ENCODE results near the gene AIDA. TPM values are rescaled to one million over a fixed set of nuclear protein-coding genes. Genes with fewer than 3 reads are reported as not detected.

The AIDA gene
- total and polyA plus RNA-seq, 2 donors (not counting 1 experiment from before 2014, with no cell fraction given), result 41.7 to 77.7 TPM

DNA sequence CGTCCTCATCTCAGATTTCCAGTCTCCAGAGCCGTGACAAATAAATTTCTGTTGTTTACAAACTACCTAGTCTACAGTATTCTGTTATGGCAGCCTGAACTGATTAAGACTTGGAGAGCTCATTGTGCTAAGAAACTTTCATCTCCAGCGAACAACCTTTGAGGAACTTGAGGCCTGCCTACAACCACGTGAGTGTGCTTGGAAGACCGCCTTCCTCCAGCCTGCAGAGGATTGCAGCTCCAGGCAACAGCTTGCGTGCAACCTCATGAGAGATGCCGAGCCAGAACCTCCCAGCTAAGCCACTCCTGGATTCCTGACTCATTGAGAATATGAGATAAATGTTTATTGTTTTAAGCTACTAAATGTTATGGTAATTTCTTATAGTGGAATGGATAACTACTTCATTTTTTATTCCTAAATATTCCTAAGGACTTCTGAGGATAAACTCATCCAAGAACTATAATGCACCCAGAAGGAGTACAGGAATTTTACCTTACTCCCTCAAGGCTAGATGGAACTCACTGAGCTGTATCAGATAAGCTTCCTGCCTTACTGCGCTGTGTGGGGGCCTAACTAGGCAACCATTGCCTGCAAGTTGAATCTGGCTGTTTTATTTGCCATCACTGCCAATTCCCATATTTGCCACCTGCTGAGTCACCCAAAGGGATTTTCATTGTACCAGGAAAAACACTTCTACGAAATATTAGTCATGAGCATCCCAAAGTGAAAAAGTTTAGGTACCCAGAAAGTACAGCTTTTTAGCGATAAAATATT, 42.3 kb upstream of the AIDA start:
- peaks cover 0 to 3% (median 0%) of the 10 kb centered on the region in 3 donors for H3K9me3 ChIP-seq (ENCODE audit: control extremely low read depth in 1 of 3, control insufficient read depth in 2 of 3, insufficient read depth in 1 of 3, low read length in 2 of 3)
- 75% methylated on average over 4 of the region's 10 CpGs for WGBS (ENCODE audit: insufficient coverage)
- ATAC-seq (ENCODE audit: low read depth), result no peak
- peaks cover 11% of the 10 kb centered on the region for H3K79me2 ChIP-seq (ENCODE audit: control insufficient read depth, insufficient read depth, low read length)
- no peak overlapping the region for H3K27ac ChIP-seq (ENCODE audit: low read length in 2 of 2)
- peak overlapping the region; percentile 16 for H3K4me2 ChIP-seq (replicated peaks; ENCODE audit: low read depth, low read length, poor library complexity, severe bottlenecking)
- no peak overlapping the region for H3K4me3 ChIP-seq (ENCODE audit: control extremely low read depth in 1 of 5, extremely low read depth in 1 of 5, insufficient read depth in 1 of 5, low read depth in 2 of 5, low read length in 4 of 5)
- no peak for DNase-seq
- no peak overlapping the region for H3K9ac ChIP-seq (ENCODE audit: low read length)
- H2AFZ ChIP-seq (ENCODE audit: insufficient read depth, low read depth, low read length, poor library complexity, severe bottlenecking), result no peak overlapping the region
- peaks cover 58% of the 10 kb centered on the region for H3K4me1 Mint-ChIP-seq
- intact Hi-C loops (cut with micrococcal nuclease), result loop anchor here (5.0 kb wide), 1 partner anchor 33 kb away; no protein-coding TSS in a partner anchor
- CTCF ChIA-PET, result interaction anchor here (1.0 to 1.8 kb wide), 8 partner anchors 10 to 336 kb away, joined by 3 to 8 read pairs (median 6); partner anchors contain the start of gene FAM177B
- H3K9me3 Mint-ChIP-seq (ENCODE audit: insufficient read depth), result no peaks in the 10 kb centered on the region
- no peaks in the 10 kb centered on the region for H4K20me1 ChIP-seq (ENCODE audit: control insufficient read depth, insufficient read depth, low read length, poor library complexity, severe bottlenecking)
- H3K4me1 ChIP-seq (ENCODE audit: control insufficient read depth in 2 of 2, insufficient read depth in 2 of 2, low read length in 2 of 2), result peaks cover 56 to 57% of the 10 kb centered on the region in 2 donors
- H3K27me3 Mint-ChIP-seq, result no peaks in the 10 kb centered on the region
- H3K27ac Mint-ChIP-seq, result peak overlapping the region; percentile 79
- POLR2A ChIA-PET, result interaction anchor here (0.6 kb wide), 1 partner anchor 22 kb away, joined by 5 read pairs; no protein-coding TSS in a partner anchor
- no peaks in the 10 kb centered on the region for H3K27me3 ChIP-seq (replicated peaks in 1 of 4; ENCODE audit: control extremely low read depth in 1 of 4, control insufficient read depth in 3 of 4, insufficient read depth in 4 of 4, low read length in 3 of 4)
- TF ChIP-seq EZH2 (IDR thresholded peaks at IDR 0.05; ENCODE audit: borderline replicate concordance, insufficient read depth, low read depth, low read length, poor library complexity, severe bottlenecking), result no peak
- TF ChIP-seq, protein P1, sequence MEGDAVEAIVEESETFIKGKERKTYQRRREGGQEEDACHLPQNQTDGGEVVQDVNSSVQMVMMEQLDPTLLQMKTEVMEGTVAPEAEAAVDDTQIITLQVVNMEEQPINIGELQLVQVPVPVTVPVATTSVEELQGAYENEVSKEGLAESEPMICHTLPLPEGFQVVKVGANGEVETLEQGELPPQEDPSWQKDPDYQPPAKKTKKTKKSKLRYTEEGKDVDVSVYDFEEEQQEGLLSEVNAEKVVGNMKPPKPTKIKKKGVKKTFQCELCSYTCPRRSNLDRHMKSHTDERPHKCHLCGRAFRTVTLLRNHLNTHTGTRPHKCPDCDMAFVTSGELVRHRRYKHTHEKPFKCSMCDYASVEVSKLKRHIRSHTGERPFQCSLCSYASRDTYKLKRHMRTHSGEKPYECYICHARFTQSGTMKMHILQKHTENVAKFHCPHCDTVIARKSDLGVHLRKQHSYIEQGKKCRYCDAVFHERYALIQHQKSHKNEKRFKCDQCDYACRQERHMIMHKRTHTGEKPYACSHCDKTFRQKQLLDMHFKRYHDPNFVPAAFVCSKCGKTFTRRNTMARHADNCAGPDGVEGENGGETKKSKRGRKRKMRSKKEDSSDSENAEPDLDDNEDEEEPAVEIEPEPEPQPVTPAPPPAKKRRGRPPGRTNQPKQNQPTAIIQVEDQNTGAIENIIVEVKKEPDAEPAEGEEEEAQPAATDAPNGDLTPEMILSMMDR (IDR thresholded peaks at IDR 0.05), result no peak
- H3K36me3 ChIP-seq (replicated peaks in 1 of 2; ENCODE audit: control extremely low read depth in 1 of 2, control insufficient read depth in 1 of 2, extremely low read depth in 1 of 2, insufficient read depth in 2 of 2, low read length in 1 of 2), result no peaks in the 10 kb centered on the region
- H3K4me3 Mint-ChIP-seq, result peak overlapping the region; percentile 58

DNA sequence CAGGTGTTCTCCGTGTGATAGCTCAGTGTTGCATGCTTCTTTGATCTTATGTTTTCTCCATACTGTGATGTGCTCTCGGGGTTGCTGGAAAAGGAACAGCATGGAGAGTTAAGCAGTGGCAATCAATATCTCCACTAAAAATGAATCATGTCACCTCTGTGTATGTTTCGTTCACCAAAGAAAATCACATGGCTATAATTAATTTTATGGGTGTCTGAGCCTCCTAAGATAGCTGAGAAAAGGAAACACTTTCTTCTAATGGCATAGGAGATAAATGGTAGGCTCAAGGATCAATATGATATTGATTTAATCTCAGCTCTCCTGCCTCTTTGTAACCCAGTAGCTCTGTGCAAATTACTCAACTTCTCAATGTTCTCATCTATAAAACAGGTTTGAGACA, 39.0 kb upstream of the AIDA start:
- peak overlapping the region; percentile 58 to 83 for H3K27ac ChIP-seq (ENCODE audit: low read length in 2 of 2)
- peak overlapping the region; percentile 22 for H3K9ac ChIP-seq (ENCODE audit: low read length)
- H4K20me1 ChIP-seq (ENCODE audit: control insufficient read depth, insufficient read depth, low read length, poor library complexity, severe bottlenecking), result no peaks in the 10 kb centered on the region
- TF ChIP-seq, protein P1 (IDR thresholded peaks at IDR 0.05), result no peak
- TF ChIP-seq EZH2 (IDR thresholded peaks at IDR 0.05; ENCODE audit: borderline replicate concordance, insufficient read depth, low read depth, low read length, poor library complexity, severe bottlenecking), result no peak
- peaks cover 0 to 11% of the 10 kb centered on the region in 2 experiments for H3K36me3 ChIP-seq (replicated peaks in 1 of 2; ENCODE audit: control extremely low read depth in 1 of 2, control insufficient read depth in 1 of 2, extremely low read depth in 1 of 2, insufficient read depth in 2 of 2, low read length in 1 of 2)
- ChIA-PET POLR2A (interaction anchor here (0.6 to 3.1 kb wide), 5 partner anchors 12 to 107 kb away, joined by 3 to 19 read pairs (median 4); no protein-coding TSS in a partner anchor), CTCF (interaction anchor here (0.8 to 4.2 kb wide), 17 partner anchors 10 to 1941 kb away, joined by 3 to 31 read pairs (median 7); partner anchors contain the start of gene FAM177B)
- ATAC-seq (ENCODE audit: low read depth), result no peak
- no CpG with 5 or more reads among the region's 3 CpGs for WGBS (ENCODE audit: insufficient coverage)
- H3K4me1 Mint-ChIP-seq, result peaks cover 63% of the 10 kb centered on the region
- no peak for DNase-seq
- H3K4me3 Mint-ChIP-seq, result peak overlapping the region; percentile 54
- H3K27ac Mint-ChIP-seq, result peak overlapping the region; percentile 94
- H3K27me3 Mint-ChIP-seq, result no peaks in the 10 kb centered on the region
- H3K79me2 ChIP-seq (ENCODE audit: control insufficient read depth, insufficient read depth, low read length), result peaks cover 14% of the 10 kb centered on the region
- H2AFZ ChIP-seq (ENCODE audit: insufficient read depth, low read depth, low read length, poor library complexity, severe bottlenecking), result peak overlapping the region; percentile 49
- H3K27me3 ChIP-seq (replicated peaks in 1 of 4; ENCODE audit: control extremely low read depth in 1 of 4, control insufficient read depth in 3 of 4, insufficient read depth in 4 of 4, low read length in 3 of 4), result no peaks in the 10 kb centered on the region
- H3K4me3 ChIP-seq (ENCODE audit: control extremely low read depth in 1 of 5, extremely low read depth in 1 of 5, insufficient read depth in 1 of 5, low read depth in 2 of 5, low read length in 4 of 5), result peak overlapping the region in 1 of 5 experiments; percentile 29
- no peaks in the 10 kb centered on the region for H3K9me3 Mint-ChIP-seq (ENCODE audit: insufficient read depth)
- peaks cover 0 to 3% (median 0%) of the 10 kb centered on the region in 3 donors for H3K9me3 ChIP-seq (ENCODE audit: control extremely low read depth in 1 of 3, control insufficient read depth in 2 of 3, insufficient read depth in 1 of 3, low read length in 2 of 3)
- peaks cover 57 to 58% of the 10 kb centered on the region in 2 donors for H3K4me1 ChIP-seq (ENCODE audit: control insufficient read depth in 2 of 2, insufficient read depth in 2 of 2, low read length in 2 of 2)
- intact Hi-C loops (cut with micrococcal nuclease), result loop anchor here (2.0 to 5.0 kb wide), 2 partner anchors 22 to 36 kb away; no protein-coding TSS in a partner anchor
- peak overlapping the region; percentile 50 for H3K4me2 ChIP-seq (replicated peaks; ENCODE audit: low read depth, low read length, poor library complexity, severe bottlenecking)
